ENCODE measurements around the gene ATRN. TPM values are rescaled to one million over a fixed set of nuclear protein-coding genes. Genes with fewer than 3 reads are reported as not detected.

Gene ATRN
- total and polyA plus RNA-seq, 4 experiments from 2014 or later = 4.0 to 12.5 (median 10.1) TPM

- no peak for DNase-seq
- Mint-ChIP-seq H3K4me3 (no peak overlapping the region), H3K4me1 (no peaks in the 10 kb centered on the region), H3K27ac (no peak overlapping the region), H3K9me3 (peaks cover 0 to under 1% (median 0%) of the 10 kb centered on the region in 8 donors), H3K36me3 (no peaks in the 10 kb centered on the region), H3K27me3 (peaks cover 5% of the 10 kb centered on the region in 2 donors)
- no peaks in the 10 kb centered on the region for H3K9me3 ChIP-seq (ENCODE audit: control insufficient read depth in 1 of 2, low read length in 2 of 2)
- POLR2A ChIA-PET (ENCODE audit: partially characterized antibody) = no interaction called here
- H3K27ac ChIP-seq (ENCODE audit: low read depth, low read length) = no peak overlapping the region
- CTCF ChIA-PET (ENCODE audit: partially characterized antibody) = no interaction called here
- no peaks in the 10 kb centered on the region for H3K36me3 ChIP-seq (ENCODE audit: insufficient read depth, low read length)
- intact Hi-C loops (cut with micrococcal nuclease) = no loop called here
- H3K27me3 ChIP-seq (ENCODE audit: insufficient read depth, low read length) = no peaks in the 10 kb centered on the region
- no peak overlapping the region for H3K4me3 ChIP-seq (ENCODE audit: low read length in 2 of 2)
- H3K4me1 ChIP-seq (ENCODE audit: insufficient read depth, low read length) = no peaks in the 10 kb centered on the region
Measured at GRCh38 chr20:3691306-3691705, 220.5 kb downstream of the ATRN start.

- Histone ChIP-seq H3K4me3 (ENCODE audit: low read length in 2 of 2) (no peak overlapping the region), H3K27me3 (ENCODE audit: insufficient read depth, low read length) (no peaks in the 10 kb centered on the region), H3K27ac (ENCODE audit: low read depth, low read length) (no peak overlapping the region), H3K36me3 (ENCODE audit: insufficient read depth, low read length) (no peaks in the 10 kb centered on the region), H3K9me3 (ENCODE audit: control insufficient read depth in 1 of 2, low read length in 2 of 2) (no peaks in the 10 kb centered on the region), H3K4me1 (ENCODE audit: insufficient read depth, low read length) (no peaks in the 10 kb centered on the region)
- peaks cover 0 to 2% (median 0%) of the 10 kb centered on the region in 8 donors for H3K9me3 Mint-ChIP-seq
- DNase-seq = no peak
- H3K36me3 Mint-ChIP-seq = no peaks in the 10 kb centered on the region
- H3K27me3 Mint-ChIP-seq = peaks cover 2 to 3% of the 10 kb centered on the region in 2 donors
- no peak overlapping the region for H3K27ac Mint-ChIP-seq
- no peak overlapping the region for H3K4me3 Mint-ChIP-seq
- ChIA-PET POLR2A (ENCODE audit: partially characterized antibody) (no interaction called here), CTCF (ENCODE audit: partially characterized antibody) (interaction anchor here (0.9 kb wide), 1 partner anchor 19 kb away, joined by 5 read pairs; no protein-coding TSS in a partner anchor)
- intact Hi-C loops (cut with micrococcal nuclease) = no loop called here
- H3K4me1 Mint-ChIP-seq = no peaks in the 10 kb centered on the region
Measured at GRCh38 chr20:3691897-3692296, 221.1 kb downstream of the ATRN start.

GRCh38 chr20:3692706-3693294 lies 222.0 kb downstream of the ATRN start:
- intact Hi-C loops (cut with micrococcal nuclease) = no loop called here
- H3K9me3 ChIP-seq (ENCODE audit: control insufficient read depth in 1 of 2, low read length in 2 of 2) = no peaks in the 10 kb centered on the region
- no peaks in the 10 kb centered on the region for H3K36me3 ChIP-seq (ENCODE audit: insufficient read depth, low read length)
- Mint-ChIP-seq H3K4me3 (no peak overlapping the region), H3K27ac (no peak overlapping the region), H3K27me3 (no peaks in the 10 kb centered on the region), H3K36me3 (no peaks in the 10 kb centered on the region), H3K9me3 (peaks cover 0 to 2% (median 0%) of the 10 kb centered on the region in 8 donors), H3K4me1 (no peaks in the 10 kb centered on the region)
- ChIA-PET POLR2A (ENCODE audit: partially characterized antibody) (no interaction called here), CTCF (ENCODE audit: partially characterized antibody) (interaction anchor here (0.9 kb wide), 1 partner anchor 18 kb away, joined by 5 read pairs; no protein-coding TSS in a partner anchor)
- DNase-seq = no peak
- no peaks in the 10 kb centered on the region for H3K4me1 ChIP-seq (ENCODE audit: insufficient read depth, low read length)
- no peak overlapping the region for H3K4me3 ChIP-seq (ENCODE audit: low read length in 2 of 2)
- no peaks in the 10 kb centered on the region for H3K27me3 ChIP-seq (ENCODE audit: insufficient read depth, low read length)
- H3K27ac ChIP-seq (ENCODE audit: low read depth, low read length) = no peak overlapping the region

GRCh38 chr20:3693376-3693775 lies 222.6 kb downstream of the ATRN start:
- no peaks in the 10 kb centered on the region for H3K36me3 Mint-ChIP-seq
- H3K27ac Mint-ChIP-seq = no peak overlapping the region
- Histone ChIP-seq H3K27ac (ENCODE audit: low read depth, low read length) (no peak overlapping the region), H3K4me1 (ENCODE audit: insufficient read depth, low read length) (no peaks in the 10 kb centered on the region), H3K36me3 (ENCODE audit: insufficient read depth, low read length) (no peaks in the 10 kb centered on the region), H3K27me3 (ENCODE audit: insufficient read depth, low read length) (no peaks in the 10 kb centered on the region), H3K4me3 (ENCODE audit: low read length in 2 of 2) (no peak overlapping the region), H3K9me3 (ENCODE audit: control insufficient read depth in 1 of 2, low read length in 2 of 2) (no peaks in the 10 kb centered on the region)
- no peak for DNase-seq
- H3K27me3 Mint-ChIP-seq = no peaks in the 10 kb centered on the region
- no peak overlapping the region for H3K4me3 Mint-ChIP-seq
- H3K4me1 Mint-ChIP-seq = no peaks in the 10 kb centered on the region
- ChIA-PET POLR2A (ENCODE audit: partially characterized antibody) (no interaction called here), CTCF (ENCODE audit: partially characterized antibody) (no interaction called here)
- H3K9me3 Mint-ChIP-seq = peaks cover 0 to 2% (median 0%) of the 10 kb centered on the region in 8 donors
- intact Hi-C loops (cut with micrococcal nuclease) = no loop called here

- CTCF ChIA-PET (ENCODE audit: partially characterized antibody) = interaction anchor here (3.3 kb wide), 1 partner anchor 15 kb away, joined by 13 read pairs; no protein-coding TSS in a partner anchor
- H3K36me3 Mint-ChIP-seq = no peaks in the 10 kb centered on the region
Measured at GRCh38 chr20:3694864-3695263, 224.0 kb downstream of the ATRN start.

GRCh38 chr20:3696200-3696599 lies 225.4 kb downstream of the ATRN start:
- H3K27ac Mint-ChIP-seq = no peak overlapping the region
- Histone ChIP-seq H3K9me3 (ENCODE audit: control insufficient read depth in 1 of 2, low read length in 2 of 2) (no peaks in the 10 kb centered on the region), H3K27ac (ENCODE audit: low read depth, low read length) (no peak overlapping the region), H3K4me3 (ENCODE audit: low read length in 2 of 2) (no peak overlapping the region), H3K4me1 (ENCODE audit: insufficient read depth, low read length) (no peaks in the 10 kb centered on the region), H3K36me3 (ENCODE audit: insufficient read depth, low read length) (no peaks in the 10 kb centered on the region), H3K27me3 (ENCODE audit: insufficient read depth, low read length) (no peaks in the 10 kb centered on the region)
- no peak overlapping the region for H3K4me3 Mint-ChIP-seq
- H3K9me3 Mint-ChIP-seq = peaks cover 0 to 2% (median 0%) of the 10 kb centered on the region in 8 donors
- intact Hi-C loops (cut with micrococcal nuclease) = no loop called here
- POLR2A ChIA-PET (ENCODE audit: partially characterized antibody) = no interaction called here
- CTCF ChIA-PET (ENCODE audit: partially characterized antibody) = interaction anchor here (1.4 to 3.3 kb wide), 2 partner anchors 14 to 19 kb away, joined by 7 to 13 read pairs; no protein-coding TSS in a partner anchor
- DNase-seq = no peak
- H3K36me3 Mint-ChIP-seq = no peaks in the 10 kb centered on the region
- H3K4me1 Mint-ChIP-seq = no peaks in the 10 kb centered on the region
- peaks cover 2% of the 10 kb centered on the region in 2 donors for H3K27me3 Mint-ChIP-seq

More at GRCh38 chr20:3694864-3695263, 224.0 kb downstream of the ATRN start:
- no peaks in the 10 kb centered on the region for H3K9me3 ChIP-seq (ENCODE audit: control insufficient read depth in 1 of 2, low read length in 2 of 2)
- no peak for DNase-seq
- no peaks in the 10 kb centered on the region for H3K36me3 ChIP-seq (ENCODE audit: insufficient read depth, low read length)
- POLR2A ChIA-PET (ENCODE audit: partially characterized antibody) = no interaction called here
- no peaks in the 10 kb centered on the region for H3K4me1 ChIP-seq (ENCODE audit: insufficient read depth, low read length)
- no peak overlapping the region for H3K4me3 Mint-ChIP-seq
- no peak overlapping the region for H3K27ac ChIP-seq (ENCODE audit: low read depth, low read length)
- H3K27me3 Mint-ChIP-seq = peaks cover 2% of the 10 kb centered on the region in 2 donors
- H3K27ac Mint-ChIP-seq = no peak overlapping the region
- H3K4me3 ChIP-seq (ENCODE audit: low read length in 2 of 2) = no peak overlapping the region
- no peaks in the 10 kb centered on the region for H3K4me1 Mint-ChIP-seq
- H3K27me3 ChIP-seq (ENCODE audit: insufficient read depth, low read length) = no peaks in the 10 kb centered on the region
- H3K9me3 Mint-ChIP-seq = peaks cover 0 to 2% (median 0%) of the 10 kb centered on the region in 8 donors
- intact Hi-C loops (cut with micrococcal nuclease) = no loop called here

GRCh38 chr20:3696745-3697587 lies 226.1 kb downstream of the ATRN start:
- H3K9me3 ChIP-seq (ENCODE audit: control insufficient read depth in 1 of 2, low read length in 2 of 2) = no peaks in the 10 kb centered on the region
- no peak overlapping the region for H3K27ac ChIP-seq (ENCODE audit: low read depth, low read length)
- intact Hi-C loops (cut with micrococcal nuclease) = no loop called here
- H3K4me3 ChIP-seq (ENCODE audit: low read length in 2 of 2) = no peak overlapping the region
- H3K9me3 Mint-ChIP-seq = peaks cover 0 to 2% (median 0%) of the 10 kb centered on the region in 8 donors
- no peak overlapping the region for H3K27ac Mint-ChIP-seq
- ChIA-PET POLR2A (ENCODE audit: partially characterized antibody) (no interaction called here), CTCF (ENCODE audit: partially characterized antibody) (interaction anchor here (1.4 to 3.3 kb wide), 2 partner anchors 13 to 20 kb away, joined by 7 to 13 read pairs; no protein-coding TSS in a partner anchor)
- H3K36me3 ChIP-seq (ENCODE audit: insufficient read depth, low read length) = no peaks in the 10 kb centered on the region
- no peaks in the 10 kb centered on the region for H3K4me1 Mint-ChIP-seq
- H3K36me3 Mint-ChIP-seq = no peaks in the 10 kb centered on the region
- H3K4me3 Mint-ChIP-seq = no peak overlapping the region
- no peak for DNase-seq
- H3K27me3 Mint-ChIP-seq = peaks cover 2% of the 10 kb centered on the region in 2 donors
- no peaks in the 10 kb centered on the region for H3K4me1 ChIP-seq (ENCODE audit: insufficient read depth, low read length)
- no peaks in the 10 kb centered on the region for H3K27me3 ChIP-seq (ENCODE audit: insufficient read depth, low read length)

Data from CD4-positive, alpha-beta memory T cell (primary cell).